K562 (cell line): ENCODE results near the gene PIKFYVE. TPM values are rescaled to one million over a fixed set of nuclear protein-coding genes. Genes with fewer than 3 reads are reported as not detected.

Experiments used
- ATAC-seq: fragments of 200-7000 bp; cut with Tn5 transposase; 3 replicates; pipeline ENCODE4 v1.9.1; 2020; ENCODE audit warnings: moderate library complexity
- BruUV-seq: library from RNA; stranded (reverse); fragments of 400-500 nt; replicated peaks from 2 replicates; lab custom pipeline; 2021; lab: Mats Ljungman, UMichigan
- CTCF ChIA-PET: fragments of 300-600 bp; formaldehyde crosslinking; extraction: SDS; loops from one replicate; lab custom pipeline; 2021; ENCODE audit warnings: low intra/inter-chr PET ratio; lab: Yijun Ruan, JAX
- POLR2A ChIA-PET: fragments of 300-600, 350-650 bp; sonication (Branson Sonifier 250); formaldehyde crosslinking; extraction: SDS; loops from one replicate; lab custom pipeline; 2021; ENCODE audit warnings: antibody characterized with exemption, inconsistent platforms; lab: Yijun Ruan, JAX
- DNase-seq, 4 experiments: peaks; one replicate each; pipeline versions ENCODE4 v3.0.0 to v3.0.0-alpha.2; 2011 to 2018; ENCODE audit warnings: low spot score in 3 of 4, mixed read lengths in 3 of 4; ENCODE audit errors: extremely low read depth in 1 of 4
- FAIRE-seq: peaks from 2 replicates; lab custom pipeline; 2011; peaks lifted over from hg19 to GRCh38; lab: Jason Lieb, UNC
- H2AFZ ChIP-seq: 2 replicates; pipeline ENCODE4 v1.6.0; 2011; ENCODE audit warnings: low read depth, low read length, control low read depth, inconsistent platforms
- H3K27ac ChIP-seq: fragments of 200-600 bp; 3 replicates; pipeline ENCODE4 v1.8.0; 2011; ENCODE audit warnings: low read depth, mild to moderate bottlenecking, control low read depth, inconsistent platforms, low read length, moderate library complexity, mixed read lengths; ENCODE audit errors: extremely low read depth
- H3K27me3 ChIP-seq, 2 experiments: fragments of 300-600 bp in 1 of 2; 2 replicates in 1 of 2; 3 replicates in 1 of 2; pipeline versions ENCODE4 v1.6.0 to v1.8.0; 2011; ENCODE audit warnings: inconsistent platforms in 2 of 2, low read length in 2 of 2, mild to moderate bottlenecking in 1 of 2, mixed read lengths in 1 of 2, moderate library complexity in 1 of 2; ENCODE audit not compliant: control insufficient read depth in 2 of 2, insufficient read depth in 2 of 2
- H3K36me3 ChIP-seq: fragments of 300-600 bp; 3 replicates; pipeline ENCODE4 v1.8.0; 2011; ENCODE audit warnings: mild to moderate bottlenecking, low read length, inconsistent platforms; ENCODE audit not compliant: control insufficient read depth, insufficient read depth
- H3K4me1 ChIP-seq, 2 experiments: fragments of 200-600 bp in 1 of 2; replicated peaks in 1 of 2; 2 replicates in 1 of 2; 3 replicates in 1 of 2; pipeline versions ENCODE4 v1.5.1 to v1.8.0; 2011; ENCODE audit warnings: inconsistent platforms in 2 of 2, low read length in 2 of 2, mild to moderate bottlenecking in 1 of 2, mixed read lengths in 1 of 2, moderate library complexity in 1 of 2; ENCODE audit not compliant: control insufficient read depth in 2 of 2, insufficient read depth in 2 of 2
- H3K4me2 ChIP-seq: 2 replicates; pipeline ENCODE4 v1.6.1; 2011; ENCODE audit warnings: low read length, control low read depth, inconsistent platforms, mixed read lengths; ENCODE audit not compliant: insufficient read depth
- H3K4me3 ChIP-seq: fragments of 200-600 bp; sonication (generic), shearing (Covaris generic); 2 replicates; pipeline ENCODE4 v1.5.1; 2016; ENCODE audit warnings: control low read depth, inconsistent platforms
- H3K79me2 ChIP-seq: fragments of 200-600 bp; 3 replicates; pipeline ENCODE4 v1.8.0; 2011; ENCODE audit warnings: low read length, inconsistent platforms; ENCODE audit not compliant: control insufficient read depth, insufficient read depth
- H3K9ac ChIP-seq, 2 experiments: 2 replicates each; pipeline versions ENCODE4 v1.6.0 to v1.6.1; 2011; ENCODE audit warnings: low read depth in 2 of 2, low read length in 2 of 2, control low read depth in 1 of 2, inconsistent platforms in 1 of 2, mild to moderate bottlenecking in 1 of 2, mixed read lengths in 1 of 2; ENCODE audit not compliant: insufficient read depth in 1 of 2
- H3K9me1 ChIP-seq: one replicate; pipeline ENCODE4 v1.6.0; 2011; ENCODE audit warnings: inconsistent platforms, mild to moderate bottlenecking, low read length, moderate library complexity; ENCODE audit not compliant: control insufficient read depth, insufficient read depth
- H3K9me3 ChIP-seq: replicated peaks from 2 replicates; pipeline ENCODE4 v1.5.1; 2011; ENCODE audit warnings: low read depth, low read length, inconsistent platforms; ENCODE audit not compliant: control insufficient read depth, insufficient read depth
- H4K20me1 ChIP-seq: replicated peaks from 2 replicates; pipeline ENCODE4 v1.6.1; 2011; ENCODE audit warnings: low read length, inconsistent platforms, mixed read lengths; ENCODE audit not compliant: control insufficient read depth, insufficient read depth
- CREM ChIP-seq: IDR thresholded peaks from 2 replicates; pipeline ENCODE4 v1.6.1; 2014; ENCODE audit warnings: antibody characterized with exemption, low read depth
- CTBP1 ChIP-seq: fragments of 450-650 bp; IDR thresholded peaks from 2 replicates; pipeline ENCODE4 v1.6.1; 2016; ENCODE audit warnings: borderline replicate concordance
- PRPF4 ChIP-seq: fragments of 200-400 bp; formaldehyde crosslinking; IDR thresholded peaks from one replicate; pipeline ENCODE4 v1.6.1; 2017; ENCODE audit warnings: low read length, low read depth, mild to moderate bottlenecking; ENCODE audit not compliant: insufficient read depth, poor library complexity, severe bottlenecking
- TAF1 ChIP-seq: IDR thresholded peaks from 2 replicates; pipeline ENCODE4 v1.6.1; 2011; ENCODE audit warnings: mild to moderate bottlenecking, low read length, moderate library complexity; ENCODE audit not compliant: insufficient read depth, control insufficient read depth, severe bottlenecking; ENCODE audit errors: extremely low read depth
- TGIF2 ChIP-seq: sonication (generic); formaldehyde crosslinking; IDR thresholded peaks from 2 replicates; pipeline ENCODE4 v1.8.1; 2022; ENCODE audit warnings: mild to moderate bottlenecking, missing genetic modification reagents, moderate library complexity
- ZNF143 ChIP-seq: sonication (generic); formaldehyde crosslinking; IDR thresholded peaks from 2 replicates; pipeline ENCODE4 v1.9.0; 2022; ENCODE audit warnings: mild to moderate bottlenecking, missing genetic modification reagents
- WGBS: fragments of 100-300 bp; shearing (Covaris generic); methylation state at CpG from one replicate; pipeline ENCODE4 v1.1.6; 2016; ENCODE audit warnings: low coverage, mixed read lengths; ENCODE audit not compliant: insufficient coverage; ENCODE audit errors: missing lambda C conversion rate; 5-methylcytosine and 5-hydroxymethylcytosine counted together
- in situ Hi-C: fragments of 300-500 bp; cut with MboI; formaldehyde crosslinking; loops from 4 replicates; pipeline ENCODE4 v1.15.0; 2018; ENCODE audit warnings: inconsistent platforms, mixed read lengths
- intact Hi-C: fragments of 100-400 bp; cut with micrococcal nuclease; formaldehyde crosslinking; loops from 2 replicates; pipeline ENCODE4 v1.14.2; 2022
- polyA plus RNA-seq, 8 experiments: library from polyadenylated mRNA; depleted of rRNA in 4 of 8; stranded (reverse) in 5 of 8; unstranded in 3 of 8; fragments of >200 nt; fragmentation: Nextera tagmentation in 2 of 8; fragmentation: Illumina TruSeq in 1 of 8; extraction: Ambion mirVana in 2 of 8; extraction: Trizol in 1 of 8; gene quantifications; 2 replicates each; pipeline versions ENCODE4 v1.2.1 to v1.2.3, GENCODE V29; 2011 to 2014; ENCODE audit warnings: inconsistent platforms in 1 of 8, missing spikeins in 1 of 8
- total RNA-seq, 7 experiments: library from RNA; depleted of rRNA in 6 of 7; stranded (reverse); fragments of >200 nt in 6 of 7; fragmentation: Illumina TruSeq in 2 of 7; extraction: Trizol in 2 of 7; gene quantifications; 2 replicates each; pipeline versions ENCODE4 v1.2.1 to v1.2.3, GENCODE V29; 2011 to 2021; ENCODE audit warnings: low replicate concordance in 1 of 7
- TF ChIP-seq, protein P1 (sequence below): fragments of 450-650 bp; IDR thresholded peaks from 2 replicates; pipeline ENCODE4 v1.6.1; 2016

Gene PIKFYVE
- total and polyA plus RNA-seq, 9 of the 15 experiments (the other 6 are each of a cell fraction or from before 2014, with no cell fraction given): 3.6 to 25.6 (median 16.7) TPM

DNA sequence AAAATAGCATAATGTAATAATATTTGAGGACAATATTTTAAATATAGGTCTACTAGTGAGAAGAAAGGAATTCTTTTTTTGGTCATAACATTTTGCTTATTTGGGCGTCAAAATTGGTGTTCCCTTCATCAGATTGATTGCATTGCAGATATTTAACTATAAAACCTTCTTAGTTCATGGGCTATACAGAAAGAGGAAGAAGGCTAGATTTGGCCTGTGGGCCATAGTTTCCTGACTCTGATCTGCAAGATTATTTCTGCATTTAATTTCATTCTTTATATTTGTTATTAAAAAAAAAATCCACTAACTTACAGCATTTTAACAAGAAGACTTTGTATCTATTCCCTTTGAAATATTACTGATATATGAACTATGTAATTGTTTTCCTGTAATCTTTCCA lies 31.9 kb downstream of the PIKFYVE start (continued):
- TF ChIP-seq, protein P1, sequence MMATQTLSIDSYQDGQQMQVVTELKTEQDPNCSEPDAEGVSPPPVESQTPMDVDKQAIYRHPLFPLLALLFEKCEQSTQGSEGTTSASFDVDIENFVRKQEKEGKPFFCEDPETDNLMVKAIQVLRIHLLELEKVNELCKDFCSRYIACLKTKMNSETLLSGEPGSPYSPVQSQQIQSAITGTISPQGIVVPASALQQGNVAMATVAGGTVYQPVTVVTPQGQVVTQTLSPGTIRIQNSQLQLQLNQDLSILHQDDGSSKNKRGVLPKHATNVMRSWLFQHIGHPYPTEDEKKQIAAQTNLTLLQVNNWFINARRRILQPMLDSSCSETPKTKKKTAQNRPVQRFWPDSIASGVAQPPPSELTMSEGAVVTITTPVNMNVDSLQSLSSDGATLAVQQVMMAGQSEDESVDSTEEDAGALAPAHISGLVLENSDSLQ: no peak
- no peak for TF ChIP-seq PRPF4

DNA sequence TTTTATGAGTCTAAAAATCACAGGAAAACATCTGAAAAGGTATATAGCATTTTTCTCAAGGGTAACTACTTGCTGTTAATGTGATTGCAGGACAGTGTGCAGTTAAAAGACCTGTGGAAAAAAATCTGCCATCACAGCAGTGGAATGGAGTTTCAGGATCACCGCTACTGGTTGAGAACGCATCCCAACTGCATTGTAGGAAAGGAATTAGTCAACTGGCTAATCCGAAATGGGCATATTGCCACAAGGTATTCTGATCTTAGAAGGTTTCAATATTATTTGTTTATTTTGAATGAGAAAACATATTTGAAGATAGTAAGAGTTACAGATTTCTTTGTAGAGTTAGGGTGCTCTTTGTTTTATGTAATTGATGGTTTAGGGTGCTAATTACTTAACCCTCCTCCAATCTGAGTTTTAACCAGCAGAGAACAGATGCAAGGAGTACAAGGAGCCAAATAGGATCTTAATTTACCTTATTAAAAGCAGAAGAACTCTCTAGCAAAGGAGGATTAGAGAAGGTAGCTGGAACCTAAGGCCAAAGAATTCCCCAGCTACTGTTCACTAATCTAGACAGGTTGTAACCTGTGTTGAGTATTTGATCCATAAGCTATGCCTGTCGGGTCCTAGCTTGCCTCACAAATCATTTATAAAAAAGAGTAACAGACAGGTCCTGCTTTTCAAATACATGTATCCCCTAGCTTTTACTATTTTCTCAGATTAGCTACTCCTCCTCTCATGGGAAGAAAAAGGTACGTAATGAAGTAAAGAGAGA lies 35.0 kb downstream of the PIKFYVE start:
- H3K9ac ChIP-seq: no peak overlapping the region
- no TSS peak for BruUV-seq
- peaks cover 73% of the 10 kb centered on the region for H3K36me3 ChIP-seq
- in situ Hi-C loops (no loop called here), intact Hi-C loops (no loop called here)
- ATAC-seq (no peak), FAIRE-seq (no peak)
- H3K4me3 ChIP-seq: no peak overlapping the region
- H3K9me3 ChIP-seq: no peaks in the 10 kb centered on the region
- H3K4me2 ChIP-seq: no peak overlapping the region
- H3K9me1 ChIP-seq: no peaks in the 10 kb centered on the region
- 98% methylated on average over 5 of the region's 5 CpGs for WGBS
- H3K27ac ChIP-seq: no peak overlapping the region
- H4K20me1 ChIP-seq: no peaks in the 10 kb centered on the region
- no peaks in the 10 kb centered on the region for H3K27me3 ChIP-seq
- TF ChIP-seq CTBP1 (no peak), ZNF143 (no peak), CREM (no peak), TAF1 (no peak), TGIF2 (CRISPR knock-in tag) (no peak)
- TF ChIP-seq, all 486 proteins: peak for 0
- Histone ChIP-seq H2AFZ (no peak overlapping the region), H3K79me2 (peaks cover 9% of the 10 kb centered on the region), H3K4me1 (peaks cover under 1 to 13% of the 10 kb centered on the region in 2 experiments; a peak in 2 of 5 replicates)
- CTCF ChIA-PET: no interaction called here
- POLR2A ChIA-PET: interaction anchor here (0.6 to 1.3 kb wide), 2 partner anchors 19 to 190 kb away, joined by 3 read pairs; no protein-coding TSS in a partner anchor
- no peak for DNase-seq
